ENCODE data around the gene TBC1D9B.

The TBC1D9B gene

DNA sequence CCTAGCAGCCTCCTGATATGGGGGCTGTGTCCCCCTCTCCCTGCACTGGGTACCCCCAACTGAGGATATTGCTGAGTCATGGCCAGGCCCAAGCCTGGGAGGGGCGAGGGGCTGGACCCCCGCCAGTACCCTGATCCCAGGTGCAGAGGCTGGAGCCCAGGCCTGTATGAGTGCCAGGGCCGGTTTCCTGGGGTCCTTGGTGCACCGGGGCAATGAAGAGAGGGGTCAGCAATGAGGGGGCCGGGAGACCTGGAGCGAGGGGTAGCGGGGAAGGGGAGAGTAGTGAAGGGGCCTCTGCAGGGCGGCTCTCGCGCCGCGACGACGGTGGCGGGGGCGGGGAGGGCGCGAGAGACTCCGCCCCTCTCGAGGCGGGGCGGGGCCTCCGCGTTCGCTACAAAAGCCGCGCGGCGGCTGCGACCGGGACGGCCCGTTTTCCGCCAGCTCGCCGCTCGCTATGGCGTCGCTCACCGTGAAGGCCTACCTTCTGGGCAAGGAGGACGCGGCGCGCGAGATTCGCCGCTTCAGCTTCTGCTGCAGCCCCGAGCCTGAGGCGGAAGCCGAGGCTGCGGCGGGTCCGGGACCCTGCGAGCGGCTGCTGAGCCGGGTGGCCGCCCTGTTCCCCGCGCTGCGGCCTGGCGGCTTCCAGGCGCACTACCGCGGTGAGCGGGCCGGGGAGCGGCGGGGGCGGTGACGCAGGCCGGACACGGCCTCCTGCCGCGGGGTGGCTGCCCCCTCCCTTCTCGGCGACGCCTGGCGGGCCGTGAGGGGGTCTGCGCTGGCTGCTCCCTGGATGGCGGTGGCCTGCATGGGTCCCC is 87.0 kb downstream of the TBC1D9B start, which contains the start of gene SQSTM1:
Gene SQSTM1 (plus strand): TSS at position 423 of the 815 bp plus-strand sequence. CDS start 32 bp downstream, at position 455.
- peak; percentile 63 for DNase-seq (ENCODE audit: low read depth)

DNA sequence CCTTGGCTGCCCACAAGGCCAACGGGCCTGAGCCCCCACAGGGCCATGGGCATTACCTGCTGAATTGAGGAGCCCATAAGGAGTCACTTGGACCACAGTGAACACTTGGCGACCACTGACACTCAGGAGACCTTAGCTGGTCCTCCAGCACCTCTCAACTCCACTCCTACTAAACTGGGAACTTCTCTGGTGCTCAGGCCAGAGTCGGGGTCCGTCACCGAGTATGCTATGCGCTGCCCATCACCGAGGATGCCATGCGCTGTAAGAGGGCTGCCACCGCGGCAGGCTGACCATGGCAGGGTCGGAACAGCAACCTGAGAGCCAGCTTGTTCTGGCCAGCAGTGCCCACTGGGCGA is 87.6 kb downstream of the TBC1D9B start:
- DNase-seq (ENCODE audit: low read depth) = no peak

DNA sequence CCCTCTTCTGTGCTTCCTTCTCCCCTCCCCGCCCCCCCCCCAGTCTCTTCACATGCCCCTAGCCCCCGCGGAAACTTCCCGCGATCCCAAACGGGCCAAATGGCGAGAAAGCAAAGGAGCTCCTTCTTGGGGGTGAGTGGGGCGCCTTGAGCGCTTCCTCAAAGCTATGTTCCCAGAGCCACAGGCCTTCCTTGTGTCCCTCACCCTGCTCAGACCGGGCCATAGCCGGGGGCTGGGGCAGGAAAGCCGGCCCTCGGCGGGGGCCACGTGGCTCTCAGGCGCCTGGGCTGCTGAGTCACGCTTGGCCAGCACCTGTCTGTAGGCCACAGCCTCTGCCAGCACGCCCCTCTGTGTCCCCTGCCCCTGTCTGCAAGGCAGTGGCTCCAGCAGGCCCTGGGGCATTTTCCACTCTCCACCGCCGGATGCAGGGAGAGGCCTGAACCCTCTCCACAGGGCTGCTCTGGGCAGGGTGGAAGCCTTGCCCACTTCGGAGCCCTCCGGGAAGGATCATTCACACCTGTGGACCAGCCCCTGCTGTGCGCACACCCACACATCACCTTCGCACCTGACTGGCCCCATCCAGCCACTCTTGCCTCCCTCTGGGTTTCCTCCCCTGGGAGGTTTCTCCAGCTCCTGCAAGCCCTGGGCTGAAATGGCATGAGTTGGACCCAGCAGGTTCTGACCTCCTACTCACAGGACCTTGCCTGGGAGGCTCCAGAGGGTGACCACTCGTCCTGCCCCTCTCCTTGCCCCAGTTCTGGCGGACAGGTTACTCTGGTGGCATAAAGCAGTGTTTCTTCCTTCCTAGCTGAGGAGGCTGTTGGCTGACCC is 88.2 kb downstream of the TBC1D9B start:
- DNase-seq (ENCODE audit: low read depth) = peak; percentile 21

DNA sequence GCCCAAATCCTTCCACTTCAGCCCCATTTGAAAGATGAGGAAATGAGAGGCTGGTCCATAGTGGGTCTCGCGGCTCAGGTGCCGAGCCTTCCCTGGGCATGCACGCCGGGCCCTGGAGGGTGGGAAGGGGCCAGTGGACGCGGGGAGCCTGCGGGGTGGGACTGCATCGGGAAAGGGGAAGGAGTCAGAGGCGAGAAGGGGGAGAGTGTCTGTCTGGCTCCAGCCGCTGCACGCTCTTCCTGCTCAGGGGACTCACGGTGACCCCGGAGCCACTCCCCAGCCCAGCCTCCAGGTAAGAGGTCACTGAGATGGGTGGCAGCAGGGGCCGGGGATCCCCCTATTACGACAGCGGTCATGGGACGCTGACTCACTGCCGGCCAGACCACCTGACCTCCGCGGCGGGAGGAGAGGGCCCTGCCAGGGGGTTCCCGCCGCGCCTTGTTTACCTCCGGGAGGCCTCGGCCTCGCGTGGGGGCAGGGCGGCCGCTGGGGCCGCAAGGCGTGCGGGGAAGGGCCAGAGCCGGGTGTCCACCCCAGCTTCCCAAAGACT is 88.9 kb downstream of the TBC1D9B start:
- DNase-seq (ENCODE audit: low read depth) = peak; percentile 62

DNA sequence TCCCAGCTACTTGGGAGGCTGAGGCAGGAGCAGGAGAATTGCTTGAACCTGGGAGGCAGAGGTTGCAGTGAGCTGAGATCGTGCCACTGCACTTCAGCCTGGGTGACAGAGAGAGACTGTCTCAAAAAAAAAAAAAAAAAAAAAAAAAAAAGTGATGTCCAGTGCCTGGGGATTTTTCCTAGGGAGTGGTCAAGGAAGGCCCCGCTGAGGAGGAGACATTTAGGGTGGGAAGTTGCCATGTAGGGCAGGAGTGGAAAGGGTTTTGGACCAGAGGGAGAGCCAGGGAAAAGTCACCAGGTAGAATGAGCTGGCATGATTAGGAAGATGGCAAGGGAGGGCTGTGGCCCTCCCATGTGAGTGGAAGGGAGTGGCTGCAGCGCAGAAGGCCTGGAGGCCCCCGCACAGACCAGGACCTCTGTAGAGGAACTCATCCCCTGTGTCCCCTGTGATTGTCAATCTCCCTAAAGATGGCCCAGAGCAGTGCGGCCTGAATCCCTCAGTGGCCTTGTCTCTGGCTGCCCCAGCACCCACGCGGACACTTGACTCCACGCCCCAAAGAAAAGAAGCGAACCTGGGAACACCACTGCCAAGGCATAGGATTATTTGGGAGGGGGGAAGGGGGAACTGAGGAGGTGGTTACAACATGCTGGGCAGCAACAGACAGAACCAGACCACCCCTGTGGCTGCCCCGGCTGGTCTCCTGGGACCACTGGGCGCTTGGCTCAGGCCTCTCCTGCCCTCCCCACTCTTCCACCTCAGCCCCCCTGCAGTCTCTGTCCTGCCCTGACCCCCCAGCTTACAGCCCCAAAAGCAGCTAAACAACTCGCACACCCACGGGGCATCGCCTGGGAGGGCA is 89.6 kb downstream of the TBC1D9B start:
- DNase-seq (ENCODE audit: low read depth) = no peak

DNA sequence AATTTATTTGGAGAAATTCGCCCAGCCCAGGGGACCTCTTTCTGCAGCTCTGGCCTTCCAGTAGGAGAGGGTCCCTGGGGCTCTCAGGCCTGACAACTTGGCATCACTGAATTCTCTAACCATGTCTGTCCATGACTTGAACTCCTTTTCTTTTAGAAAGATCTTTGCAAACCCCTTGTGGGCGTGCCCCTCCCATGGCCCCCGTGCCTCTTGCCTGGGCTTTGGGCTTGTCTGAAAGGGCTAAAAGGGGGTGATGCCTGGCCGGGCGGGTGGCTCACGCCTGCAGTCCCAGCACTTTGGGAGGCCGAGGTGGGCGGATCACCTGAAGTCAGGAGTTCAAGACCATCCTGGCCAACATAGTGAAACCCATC is 90.2 kb downstream of the TBC1D9B start:
- no peak for DNase-seq (ENCODE audit: low read depth)

DNA sequence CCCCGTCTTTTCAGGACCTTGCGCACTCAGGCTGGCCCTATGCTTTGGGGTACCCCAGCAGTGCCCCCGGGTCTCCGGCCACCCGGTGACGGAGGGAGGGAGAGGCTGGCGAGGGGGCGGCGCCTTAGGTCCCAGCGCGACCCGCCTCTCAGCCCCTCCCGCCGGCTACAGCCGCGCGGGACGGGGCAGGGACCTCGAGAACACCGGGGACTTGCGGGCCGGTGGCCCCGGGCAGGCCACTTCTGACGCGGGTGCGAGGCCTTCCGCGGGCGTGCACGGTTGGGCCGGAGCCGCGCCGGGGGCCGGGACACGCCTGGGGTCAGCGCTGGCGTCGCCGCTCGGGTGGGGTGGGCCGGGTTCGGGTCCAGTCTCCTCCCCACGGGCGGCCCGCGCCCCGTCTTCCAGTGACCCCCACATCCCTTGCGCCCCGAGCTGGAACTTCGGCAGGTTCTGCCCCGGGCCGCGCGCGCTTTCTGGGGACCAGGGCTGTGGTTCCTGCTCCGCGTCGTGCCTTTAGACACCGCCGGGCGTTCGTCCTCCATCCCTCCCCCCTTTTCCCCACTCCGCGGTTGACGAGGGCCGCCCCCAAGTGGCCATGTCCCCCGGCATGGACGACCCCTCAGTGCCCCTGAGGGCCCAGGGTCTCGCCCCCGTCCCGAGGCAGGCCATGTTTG is 90.8 kb downstream of the TBC1D9B start:
- no peak for DNase-seq (ENCODE audit: low read depth)

DNA sequence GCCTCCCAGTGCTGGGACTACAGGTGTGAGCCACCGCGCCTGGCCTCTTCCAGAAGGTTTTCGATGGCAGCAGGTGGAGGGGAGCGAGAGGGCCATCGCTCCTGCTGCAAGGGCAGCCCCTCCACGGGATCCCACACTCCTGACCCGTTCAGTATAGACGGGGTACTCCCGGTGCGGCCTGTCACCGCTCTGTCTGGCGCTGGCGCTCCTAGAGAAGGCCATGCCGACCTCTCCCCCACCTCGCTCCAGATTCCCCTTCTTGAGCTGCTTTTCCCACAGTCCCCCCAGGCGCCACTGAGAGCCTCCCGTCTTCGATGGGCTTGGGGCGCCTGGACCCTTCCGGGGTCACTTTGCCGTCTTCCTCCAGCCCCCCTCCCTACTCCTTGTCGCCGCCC is 91.3 kb downstream of the TBC1D9B start:
- DNase-seq (ENCODE audit: low read depth) = no peak

DNA sequence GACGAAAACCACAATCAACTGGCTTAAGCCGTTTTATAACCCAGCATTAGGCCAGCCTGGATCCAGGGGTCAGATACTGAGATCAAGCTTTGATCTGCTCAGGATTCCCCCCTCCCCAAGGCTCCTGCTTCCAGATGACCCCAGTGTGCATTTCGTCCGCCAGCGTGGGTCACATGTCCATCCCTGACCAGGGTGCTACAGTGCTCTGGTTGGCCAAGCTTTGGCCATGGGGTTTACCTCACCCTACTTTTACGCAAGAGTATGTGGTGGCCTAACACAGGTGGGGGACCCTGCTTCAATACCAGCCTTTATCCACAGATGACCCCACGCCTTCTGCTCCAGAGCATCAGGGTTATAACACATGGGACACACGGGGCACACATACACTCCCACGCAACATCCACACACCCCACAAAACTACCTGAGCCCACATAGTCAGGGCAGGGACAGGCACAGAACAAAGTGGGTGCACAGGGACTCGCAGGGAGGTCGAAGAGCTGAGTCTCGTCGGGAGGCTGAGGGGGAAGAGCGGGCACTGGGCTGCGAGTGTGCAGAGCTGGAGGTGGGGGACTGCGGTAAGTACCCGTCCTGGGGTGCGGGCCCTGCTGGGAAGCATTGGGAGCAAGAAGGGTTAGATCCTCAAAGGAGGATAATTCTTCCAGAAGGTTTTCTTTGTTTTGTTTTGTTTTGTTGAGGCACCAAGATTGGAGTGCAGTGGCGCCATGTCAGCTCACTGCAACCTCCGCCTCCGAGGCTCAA is 92.0 kb downstream of the TBC1D9B start:
- no peak for DNase-seq (ENCODE audit: low read depth)

DNA sequence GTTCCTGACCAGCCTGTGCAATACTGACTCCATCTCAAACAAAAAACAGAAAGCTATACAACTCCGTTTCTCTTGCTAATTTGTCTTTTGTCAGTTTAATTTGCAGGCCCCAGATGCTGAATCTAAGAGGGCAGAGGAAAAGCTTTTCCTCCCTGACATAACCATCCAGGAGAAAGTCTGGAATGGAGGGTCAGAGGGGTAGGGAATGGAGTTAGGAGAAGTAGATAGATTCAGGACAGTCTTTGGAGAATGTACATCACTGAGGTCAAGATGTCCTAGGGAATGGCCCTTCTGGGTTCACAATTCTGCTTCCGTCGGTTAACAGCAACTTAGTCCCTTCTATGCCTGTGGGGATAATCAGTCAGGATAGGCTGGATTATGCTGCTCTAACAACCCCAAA is 93.6 kb downstream of the TBC1D9B start:
- DNase-seq (ENCODE audit: low read depth) = no peak

DNA sequence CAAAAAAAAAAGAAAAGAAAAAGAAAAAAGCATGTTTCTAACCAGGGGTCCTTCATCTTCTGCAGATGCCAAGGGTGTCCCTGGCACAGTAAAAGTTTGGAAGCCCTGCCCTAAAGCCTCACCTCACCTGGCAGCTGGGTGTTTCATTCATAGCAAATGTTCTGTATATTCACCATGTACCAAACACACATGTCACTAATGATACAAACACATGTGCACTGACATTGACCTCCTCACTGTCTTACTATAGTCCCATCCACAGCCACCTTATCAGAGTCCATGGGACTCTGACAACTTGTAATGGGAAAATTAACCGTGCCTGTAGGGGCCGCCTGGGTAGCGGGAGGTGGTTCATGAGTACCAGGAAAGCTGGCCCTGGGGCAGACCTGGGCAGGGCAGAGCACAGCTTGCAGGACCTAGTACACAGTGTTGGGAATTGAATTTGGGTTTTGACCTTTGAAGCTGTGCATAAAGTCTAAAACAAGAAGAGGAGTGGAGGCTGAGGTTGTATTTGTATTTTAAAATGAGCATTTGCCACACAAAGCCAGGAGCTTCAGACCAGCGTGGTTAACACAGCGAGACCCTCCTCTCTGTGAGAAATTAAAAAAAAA is 94.6 kb downstream of the TBC1D9B start:
- no peak for DNase-seq (ENCODE audit: low read depth)

DNA sequence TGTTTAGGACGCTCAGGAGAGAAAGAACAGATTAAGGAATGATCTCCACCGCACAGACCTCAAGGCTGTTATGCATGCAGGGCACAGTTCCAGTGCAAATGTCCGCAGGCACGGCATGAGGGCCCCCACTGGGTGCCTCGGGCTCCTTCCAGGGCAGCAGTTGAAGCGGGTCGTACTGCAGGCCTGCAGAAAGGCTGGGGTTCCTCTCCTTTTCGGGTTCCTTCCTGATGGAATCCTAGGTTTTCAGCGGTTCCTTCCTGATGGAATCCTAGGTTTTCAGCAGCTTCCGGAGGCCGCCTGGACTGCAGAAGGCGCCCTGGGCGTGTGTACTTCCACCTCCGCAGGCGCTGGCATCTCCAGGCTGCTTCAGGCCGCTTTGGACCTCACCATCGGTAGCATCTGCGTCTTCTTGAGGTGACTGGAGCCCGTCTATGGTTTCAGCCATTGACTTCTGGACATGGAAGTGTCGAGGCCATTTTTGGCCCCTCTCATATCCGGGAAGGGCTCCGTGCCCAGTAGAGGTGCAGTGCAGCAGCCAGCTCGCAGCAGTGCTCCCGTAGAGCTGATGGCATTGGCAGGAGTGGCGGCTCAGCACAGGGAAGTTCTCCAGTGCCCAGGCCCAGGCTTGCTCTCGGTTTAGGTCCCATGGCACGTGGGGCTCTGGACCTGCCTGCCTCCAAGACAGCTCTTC is 95.4 kb downstream of the TBC1D9B start:
- DNase-seq (ENCODE audit: low read depth) = no peak
